ENCODE measurements around the gene ROBO1.
"Not testable (repeated sequence)": the region's sequence is repeated elsewhere in the genome, so short reads cannot be mapped to it uniquely, and the experiment has no call there.

The ROBO1 gene

GRCh38 chr3:78900426-78900825 is 867.4 kb downstream of the ROBO1 start:
- no peak for ATAC-seq

GRCh38 chr3:78895528-78895927 is 872.3 kb downstream of the ROBO1 start:
- no peak for ATAC-seq

GRCh38 chr3:78894787-78895186 is 873.0 kb downstream of the ROBO1 start:
- ATAC-seq = no peak

GRCh38 chr3:78893161-78893560 is 874.6 kb downstream of the ROBO1 start:
- ATAC-seq = no peak

- ATAC-seq = no peak
Observed at GRCh38 chr3:78889348-78889747, 878.5 kb downstream of the ROBO1 start.

- ATAC-seq = no peak
Observed at GRCh38 chr3:78888635-78889034, 879.2 kb downstream of the ROBO1 start.

- ATAC-seq = no peak
Observed at GRCh38 chr3:78887547-78888011, 880.2 kb downstream of the ROBO1 start.

- no peak for ATAC-seq
Observed at GRCh38 chr3:78887029-78887428, 880.8 kb downstream of the ROBO1 start.

GRCh38 chr3:78884567-78884966 is 883.2 kb downstream of the ROBO1 start:
- not testable (repeated sequence) for ATAC-seq

- no peak for ATAC-seq
Observed at GRCh38 chr3:78882251-78882650, 885.5 kb downstream of the ROBO1 start.

GRCh38 chr3:78881501-78881900 is 886.3 kb downstream of the ROBO1 start:
- no peak for ATAC-seq

GRCh38 chr3:78880603-78881461 is 887.0 kb downstream of the ROBO1 start:
- no peak for ATAC-seq

- ATAC-seq = no peak
Observed at GRCh38 chr3:78879295-78879860, 888.4 kb downstream of the ROBO1 start.

- no peak for ATAC-seq
Observed at GRCh38 chr3:78878789-78879188, 889.0 kb downstream of the ROBO1 start.

- no peak for ATAC-seq
Observed at GRCh38 chr3:78878011-78878410, 889.8 kb downstream of the ROBO1 start.

GRCh38 chr3:78875851-78876250 is 891.9 kb downstream of the ROBO1 start:
- ATAC-seq = no peak

GRCh38 chr3:78875436-78875835 is 892.4 kb downstream of the ROBO1 start:
- ATAC-seq = no peak

GRCh38 chr3:78873641-78874040 is 894.2 kb downstream of the ROBO1 start:
- ATAC-seq = no peak

GRCh38 chr3:78872195-78872594 is 895.6 kb downstream of the ROBO1 start:
- no peak for ATAC-seq

GRCh38 chr3:78871048-78871447 is 896.8 kb downstream of the ROBO1 start:
- no peak for ATAC-seq

- no peak for ATAC-seq
Observed at GRCh38 chr3:78870484-78870883, 897.3 kb downstream of the ROBO1 start.

- ATAC-seq = no peak
Observed at GRCh38 chr3:78868570-78868969, 899.2 kb downstream of the ROBO1 start.

- ATAC-seq = no peak
Observed at GRCh38 chr3:78867409-78868372, 900.1 kb downstream of the ROBO1 start.

All from activated CD4-positive, CD25-positive, alpha-beta regulatory T cell treated with anti-CD3 and anti-CD28 coated beads, Interleukin-2, amount 50 U/mL, for 24 hours (primary cell).